GM23338 (cell line): Measurements from ENCODE around the gene KCNT1. TPM values are rescaled to one million over a fixed set of nuclear protein-coding genes. Genes with fewer than 3 reads are reported as not detected.

Experiments
- ATAC-seq: fragments of 200-7000 bp; cut with Tn5 transposase; 3 replicates; pipeline ENCODE4 v1.9.1; 2020
- DNase-seq: peaks from one replicate; pipeline ENCODE4 v3.0.0-alpha.2; 2015; ENCODE audit warnings: low spot score
- H2AFZ ChIP-seq: fragments of 200-600 bp; sonication (generic); 2 replicates; pipeline ENCODE4 v1.8.0; 2016; ENCODE audit warnings: antibody characterized with exemption, mild to moderate bottlenecking, moderate library complexity
- H3F3A ChIP-seq: fragments of 200-600 bp; sonication (generic); replicated peaks from 2 replicates; pipeline ENCODE4 v1.8.0; 2017; ENCODE audit warnings: antibody characterized with exemption, mixed run types, low read depth
- H3K27ac ChIP-seq: fragments of 200-600 bp; sonication (generic); 2 replicates; pipeline ENCODE4 v1.6.1; 2016; ENCODE audit warnings: low read depth
- H3K27me3 ChIP-seq: fragments of 200-600 bp; sonication (generic); 2 replicates; pipeline ENCODE4 v1.8.0; 2016; ENCODE audit warnings: mild to moderate bottlenecking, mixed run types, moderate library complexity; ENCODE audit not compliant: insufficient read depth
- H3K36me3 ChIP-seq: fragments of 200-600 bp; sonication (generic); 2 replicates; pipeline ENCODE4 v1.8.0; 2016; ENCODE audit warnings: mild to moderate bottlenecking; ENCODE audit not compliant: insufficient read depth
- H3K4me1 ChIP-seq: fragments of 200-600 bp; sonication (generic); 2 replicates; pipeline ENCODE4 v1.8.0; 2016; ENCODE audit warnings: mild to moderate bottlenecking, moderate library complexity; ENCODE audit not compliant: insufficient read depth
- H3K4me2 ChIP-seq: fragments of 200-600 bp; sonication (generic); 2 replicates; pipeline ENCODE4 v1.7.1; 2017; ENCODE audit warnings: mixed run types
- H3K4me3 ChIP-seq: fragments of 200-600 bp; sonication (generic); 2 replicates; pipeline ENCODE4 v1.6.1; 2016; ENCODE audit warnings: mixed run types
- H3K79me2 ChIP-seq: fragments of 200-600 bp; sonication (generic); replicated peaks from 2 replicates; pipeline ENCODE4 v1.8.0; 2017; ENCODE audit warnings: mild to moderate bottlenecking; ENCODE audit not compliant: insufficient read depth
- H3K9me2 ChIP-seq: fragments of 200-600 bp; sonication (generic); 2 replicates; pipeline ENCODE4 v1.8.0; 2017; ENCODE audit not compliant: insufficient read depth
- H4K20me1 ChIP-seq: fragments of 200-600 bp; sonication (generic); replicated peaks from 2 replicates; pipeline ENCODE4 v1.8.0; 2017; ENCODE audit warnings: mild to moderate bottlenecking; ENCODE audit not compliant: insufficient read depth
- H3K27ac Mint-ChIP-seq: 2 replicates; pipeline ENCODE4 v1.8.0; 2020; ENCODE audit warnings: inconsistent platforms, mild to moderate bottlenecking, moderate library complexity, mixed read lengths
- H3K27me3 Mint-ChIP-seq: 3 replicates; pipeline ENCODE4 v1.8.0; 2022; ENCODE audit warnings: low read depth, mild to moderate bottlenecking, moderate library complexity, mixed read lengths, inconsistent platforms; ENCODE audit not compliant: insufficient read depth, poor library complexity
- H3K36me3 Mint-ChIP-seq: 3 replicates; pipeline ENCODE4 v1.8.0; 2021; ENCODE audit warnings: low read depth, mild to moderate bottlenecking, inconsistent platforms, moderate library complexity, mixed read lengths
- H3K4me1 Mint-ChIP-seq: 3 replicates; pipeline ENCODE4 v1.8.0; 2020; ENCODE audit warnings: mild to moderate bottlenecking, inconsistent platforms, mixed read lengths
- H3K4me3 Mint-ChIP-seq: 3 replicates; pipeline ENCODE4 v1.8.0; 2021; ENCODE audit warnings: moderate library complexity, mild to moderate bottlenecking, inconsistent platforms, mixed read lengths
- H3K9me3 Mint-ChIP-seq: 3 replicates; pipeline ENCODE4 v1.8.0; 2020; ENCODE audit warnings: moderate library complexity, mild to moderate bottlenecking, inconsistent platforms, mixed read lengths
- CREB1 ChIP-seq: fragments of 250-450 bp; sonication (Bioruptor Pico); IDR thresholded peaks from 2 replicates; pipeline ENCODE4 v1.5.0; 2020; ENCODE audit warnings: low read depth, mild to moderate bottlenecking, moderate library complexity
- CTCF ChIP-seq, 2 experiments: fragments of 200-600 bp in 1 of 2; sonication (generic) in 1 of 2; conservative IDR thresholded peaks; 2 replicates each; pipeline versions ENCODE4 v1.5.1 to v1.6.1; 2016 to 2017; ENCODE audit warnings: antibody characterized with exemption in 2 of 2, low read depth in 2 of 2, mild to moderate bottlenecking in 2 of 2, moderate library complexity in 1 of 2
- ETS1 ChIP-seq: IDR thresholded peaks from 2 replicates; pipeline ENCODE4 v1.6.1; 2016; ENCODE audit warnings: antibody characterized with exemption
- EZH2 ChIP-seq: fragments of 200-600 bp; sonication (generic); IDR thresholded peaks from one replicate; pipeline ENCODE4 v1.8.0; 2017; ENCODE audit warnings: antibody characterized with exemption, mild to moderate bottlenecking, low read depth; ENCODE audit not compliant: unreplicated experiment
- EZH2phosphoT487 ChIP-seq: fragments of 200-600 bp; sonication (generic); IDR thresholded peaks from one replicate; pipeline ENCODE4 v1.8.1; 2018; ENCODE audit warnings: antibody characterized with exemption; ENCODE audit not compliant: unreplicated experiment
- JUNB ChIP-seq: IDR thresholded peaks from one replicate; pipeline ENCODE4 v1.6.1; 2016; ENCODE audit warnings: antibody characterized with exemption; ENCODE audit not compliant: unreplicated experiment
- NANOG ChIP-seq: IDR thresholded peaks from 2 replicates; pipeline ENCODE4 v1.6.1; 2016; ENCODE audit warnings: antibody characterized with exemption, borderline replicate concordance
- POLR2AphosphoS5 ChIP-seq: IDR thresholded peaks from 2 replicates; pipeline ENCODE4 v1.6.1; 2016; ENCODE audit warnings: antibody characterized with exemption, low read depth
- STAT1 ChIP-seq: IDR thresholded peaks from one replicate; pipeline ENCODE4 v1.6.1; 2016; ENCODE audit warnings: antibody characterized with exemption; ENCODE audit not compliant: unreplicated experiment
- ZNF114 ChIP-seq: fragments of 250-450 bp; sonication (Bioruptor Pico); IDR thresholded peaks from 2 replicates; pipeline ENCODE4 v1.5.0; 2020; ENCODE audit warnings: mild to moderate bottlenecking, moderate library complexity
- ZNF331 ChIP-seq: fragments of 250-450 bp; sonication (Bioruptor Pico); IDR thresholded peaks from 2 replicates; pipeline ENCODE4 v1.5.0; 2020; ENCODE audit warnings: low read depth, mild to moderate bottlenecking, moderate library complexity
- polyA plus RNA-seq: library from polyadenylated mRNA; unstranded; fragments of >200 nt; fragmentation: Nextera tagmentation; extraction: Ambion mirVana; gene quantifications from 2 replicates; pipeline ENCODE4 v1.2.1, GENCODE V29; 2016
- total RNA-seq: library from RNA; depleted of rRNA; stranded (reverse); fragments of >200 nt; shearing (Covaris generic); gene quantifications from 2 replicates; pipeline ENCODE4 v1.2.3, GENCODE V29; 2014
- TF ChIP-seq, protein P1 (sequence below): IDR thresholded peaks from one replicate; pipeline ENCODE4 v1.6.1; 2018; ENCODE audit warnings: antibody characterized with exemption; ENCODE audit not compliant: unreplicated experiment
- TF ChIP-seq, protein P2 (sequence below): fragments of 250-450 bp; sonication (Bioruptor Pico); IDR thresholded peaks from 2 replicates; pipeline ENCODE4 v1.5.0; 2020; ENCODE audit warnings: mild to moderate bottlenecking, moderate library complexity

KCNT1 gene
- total and polyA plus RNA-seq, 2 experiments from 2014 or later, result 0.05 to 0.28 TPM

GRCh38 chr9:135711881-135712280 is 9.9 kb downstream of the KCNT1 start:
- Histone ChIP-seq H3K36me3 (no peaks in the 10 kb centered on the region), H3K4me2 (no peak overlapping the region), H3K4me1 (no peaks in the 10 kb centered on the region), H3K27me3 (peaks cover 9% of the 10 kb centered on the region; the same call in 1 of the 2 replicates), H3F3A (0 out of 2 replicates have a peak, but pooled peaks cover 8% of the 10 kb centered on the region), H2AFZ (no peak overlapping the region), H3K4me3 (no peak overlapping the region), H3K9me2 (no peaks in the 10 kb centered on the region), H3K27ac (no peak overlapping the region), H3K79me2 (no peaks in the 10 kb centered on the region), H4K20me1 (no peaks in the 10 kb centered on the region)
- no peaks in the 10 kb centered on the region for H3K36me3 Mint-ChIP-seq
- no peaks in the 10 kb centered on the region for H3K4me1 Mint-ChIP-seq
- no peak overlapping the region for H3K4me3 Mint-ChIP-seq
- no peak overlapping the region for H3K27ac Mint-ChIP-seq
- ATAC-seq (no peak), DNase-seq (no peak)
- H3K27me3 Mint-ChIP-seq, result peaks cover 29% of the 10 kb centered on the region
- TF ChIP-seq CREB1 (CRISPR knock-in tag), result no peak
- no peak for TF ChIP-seq ETS1
- TF ChIP-seq STAT1, result no peak
- no peak for TF ChIP-seq JUNB
- no peak for TF ChIP-seq EZH2
- no peak for TF ChIP-seq CTCF (conservative IDR thresholded peaks at IDR 0.05; ENCODE audit: low read depth in 2 of 2)
- TF ChIP-seq, protein P1, sequence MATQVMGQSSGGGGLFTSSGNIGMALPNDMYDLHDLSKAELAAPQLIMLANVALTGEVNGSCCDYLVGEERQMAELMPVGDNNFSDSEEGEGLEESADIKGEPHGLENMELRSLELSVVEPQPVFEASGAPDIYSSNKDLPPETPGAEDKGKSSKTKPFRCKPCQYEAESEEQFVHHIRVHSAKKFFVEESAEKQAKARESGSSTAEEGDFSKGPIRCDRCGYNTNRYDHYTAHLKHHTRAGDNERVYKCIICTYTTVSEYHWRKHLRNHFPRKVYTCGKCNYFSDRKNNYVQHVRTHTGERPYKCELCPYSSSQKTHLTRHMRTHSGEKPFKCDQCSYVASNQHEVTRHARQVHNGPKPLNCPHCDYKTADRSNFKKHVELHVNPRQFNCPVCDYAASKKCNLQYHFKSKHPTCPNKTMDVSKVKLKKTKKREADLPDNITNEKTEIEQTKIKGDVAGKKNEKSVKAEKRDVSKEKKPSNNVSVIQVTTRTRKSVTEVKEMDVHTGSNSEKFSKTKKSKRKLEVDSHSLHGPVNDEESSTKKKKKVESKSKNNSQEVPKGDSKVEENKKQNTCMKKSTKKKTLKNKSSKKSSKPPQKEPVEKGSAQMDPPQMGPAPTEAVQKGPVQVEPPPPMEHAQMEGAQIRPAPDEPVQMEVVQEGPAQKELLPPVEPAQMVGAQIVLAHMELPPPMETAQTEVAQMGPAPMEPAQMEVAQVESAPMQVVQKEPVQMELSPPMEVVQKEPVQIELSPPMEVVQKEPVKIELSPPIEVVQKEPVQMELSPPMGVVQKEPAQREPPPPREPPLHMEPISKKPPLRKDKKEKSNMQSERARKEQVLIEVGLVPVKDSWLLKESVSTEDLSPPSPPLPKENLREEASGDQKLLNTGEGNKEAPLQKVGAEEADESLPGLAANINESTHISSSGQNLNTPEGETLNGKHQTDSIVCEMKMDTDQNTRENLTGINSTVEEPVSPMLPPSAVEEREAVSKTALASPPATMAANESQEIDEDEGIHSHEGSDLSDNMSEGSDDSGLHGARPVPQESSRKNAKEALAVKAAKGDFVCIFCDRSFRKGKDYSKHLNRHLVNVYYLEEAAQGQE, result no peak
- TF ChIP-seq ZNF331 (CRISPR knock-in tag), result no peak
- no peak for TF ChIP-seq NANOG
- no peak for TF ChIP-seq EZH2phosphoT487
- TF ChIP-seq POLR2AphosphoS5, result no peak
- TF ChIP-seq ZNF114 (CRISPR knock-in tag), result no peak
- TF ChIP-seq, protein P2, sequence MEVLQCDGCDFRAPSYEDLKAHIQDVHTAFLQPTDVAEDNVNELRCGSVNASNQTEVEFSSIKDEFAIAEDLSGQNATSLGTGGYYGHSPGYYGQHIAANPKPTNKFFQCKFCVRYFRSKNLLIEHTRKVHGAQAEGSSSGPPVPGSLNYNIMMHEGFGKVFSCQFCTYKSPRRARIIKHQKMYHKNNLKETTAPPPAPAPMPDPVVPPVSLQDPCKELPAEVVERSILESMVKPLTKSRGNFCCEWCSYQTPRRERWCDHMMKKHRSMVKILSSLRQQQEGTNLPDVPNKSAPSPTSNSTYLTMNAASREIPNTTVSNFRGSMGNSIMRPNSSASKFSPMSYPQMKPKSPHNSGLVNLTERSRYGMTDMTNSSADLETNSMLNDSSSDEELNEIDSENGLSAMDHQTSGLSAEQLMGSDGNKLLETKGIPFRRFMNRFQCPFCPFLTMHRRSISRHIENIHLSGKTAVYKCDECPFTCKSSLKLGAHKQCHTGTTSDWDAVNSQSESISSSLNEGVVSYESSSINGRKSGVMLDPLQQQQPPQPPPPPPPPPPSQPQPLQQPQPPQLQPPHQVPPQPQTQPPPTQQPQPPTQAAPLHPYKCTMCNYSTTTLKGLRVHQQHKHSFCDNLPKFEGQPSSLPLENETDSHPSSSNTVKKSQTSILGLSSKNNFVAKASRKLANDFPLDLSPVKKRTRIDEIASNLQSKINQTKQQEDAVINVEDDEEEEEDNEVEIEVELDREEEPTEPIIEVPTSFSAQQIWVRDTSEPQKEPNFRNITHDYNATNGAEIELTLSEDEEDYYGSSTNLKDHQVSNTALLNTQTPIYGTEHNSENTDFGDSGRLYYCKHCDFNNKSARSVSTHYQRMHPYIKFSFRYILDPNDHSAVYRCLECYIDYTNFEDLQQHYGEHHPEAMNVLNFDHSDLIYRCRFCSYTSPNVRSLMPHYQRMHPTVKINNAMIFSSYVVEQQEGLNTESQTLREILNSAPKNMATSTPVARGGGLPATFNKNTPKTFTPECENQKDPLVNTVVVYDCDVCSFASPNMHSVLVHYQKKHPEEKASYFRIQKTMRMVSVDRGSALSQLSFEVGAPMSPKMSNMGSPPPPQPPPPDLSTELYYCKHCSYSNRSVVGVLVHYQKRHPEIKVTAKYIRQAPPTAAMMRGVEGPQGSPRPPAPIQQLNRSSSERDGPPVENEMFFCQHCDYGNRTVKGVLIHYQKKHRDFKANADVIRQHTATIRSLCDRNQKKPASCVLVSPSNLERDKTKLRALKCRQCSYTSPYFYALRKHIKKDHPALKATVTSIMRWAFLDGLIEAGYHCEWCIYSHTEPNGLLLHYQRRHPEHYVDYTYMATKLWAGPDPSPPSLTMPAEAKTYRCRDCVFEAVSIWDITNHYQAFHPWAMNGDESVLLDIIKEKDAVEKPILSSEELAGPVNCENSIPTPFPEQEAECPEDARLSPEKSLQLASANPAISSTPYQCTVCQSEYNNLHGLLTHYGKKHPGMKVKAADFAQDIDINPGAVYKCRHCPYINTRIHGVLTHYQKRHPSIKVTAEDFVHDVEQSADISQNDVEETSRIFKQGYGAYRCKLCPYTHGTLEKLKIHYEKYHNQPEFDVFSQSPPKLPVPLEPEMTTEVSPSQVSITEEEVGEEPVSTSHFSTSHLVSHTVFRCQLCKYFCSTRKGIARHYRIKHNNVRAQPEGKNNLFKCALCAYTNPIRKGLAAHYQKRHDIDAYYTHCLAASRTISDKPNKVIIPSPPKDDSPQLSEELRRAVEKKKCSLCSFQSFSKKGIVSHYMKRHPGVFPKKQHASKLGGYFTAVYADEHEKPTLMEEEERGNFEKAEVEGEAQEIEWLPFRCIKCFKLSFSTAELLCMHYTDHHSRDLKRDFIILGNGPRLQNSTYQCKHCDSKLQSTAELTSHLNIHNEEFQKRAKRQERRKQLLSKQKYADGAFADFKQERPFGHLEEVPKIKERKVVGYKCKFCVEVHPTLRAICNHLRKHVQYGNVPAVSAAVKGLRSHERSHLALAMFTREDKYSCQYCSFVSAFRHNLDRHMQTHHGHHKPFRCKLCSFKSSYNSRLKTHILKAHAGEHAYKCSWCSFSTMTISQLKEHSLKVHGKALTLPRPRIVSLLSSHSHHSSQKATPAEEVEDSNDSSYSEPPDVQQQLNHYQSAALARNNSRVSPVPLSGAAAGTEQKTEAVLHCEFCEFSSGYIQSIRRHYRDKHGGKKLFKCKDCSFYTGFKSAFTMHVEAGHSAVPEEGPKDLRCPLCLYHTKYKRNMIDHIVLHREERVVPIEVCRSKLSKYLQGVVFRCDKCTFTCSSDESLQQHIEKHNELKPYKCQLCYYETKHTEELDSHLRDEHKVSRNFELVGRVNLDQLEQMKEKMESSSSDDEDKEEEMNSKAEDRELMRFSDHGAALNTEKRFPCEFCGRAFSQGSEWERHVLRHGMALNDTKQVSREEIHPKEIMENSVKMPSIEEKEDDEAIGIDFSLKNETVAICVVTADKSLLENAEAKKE (CRISPR knock-in tag), result no peak
- H3K9me3 Mint-ChIP-seq, result no peaks in the 10 kb centered on the region
